Neural cell (in vitro differentiated cells): ENCODE measurements around the gene IGSF21.

ENCODE experiments used
- EP300 ChIP-seq: fragments of 450-650 bp; conservative IDR thresholded peaks from 2 replicates; pipeline ENCODE4 v1.6.1; 2014; ENCODE audit warnings: antibody characterized with exemption, mild to moderate bottlenecking, moderate library complexity; ENCODE audit not compliant: poor library complexity, severe bottlenecking
- TF ChIP-seq, protein P1 (sequence below): fragments of 450-650 bp; IDR thresholded peaks from 2 replicates; pipeline ENCODE4 v1.5.1; 2014; ENCODE audit warnings: antibody characterized with exemption, mild to moderate bottlenecking, moderate library complexity; ENCODE audit not compliant: poor library complexity, severe bottlenecking

DNA sequence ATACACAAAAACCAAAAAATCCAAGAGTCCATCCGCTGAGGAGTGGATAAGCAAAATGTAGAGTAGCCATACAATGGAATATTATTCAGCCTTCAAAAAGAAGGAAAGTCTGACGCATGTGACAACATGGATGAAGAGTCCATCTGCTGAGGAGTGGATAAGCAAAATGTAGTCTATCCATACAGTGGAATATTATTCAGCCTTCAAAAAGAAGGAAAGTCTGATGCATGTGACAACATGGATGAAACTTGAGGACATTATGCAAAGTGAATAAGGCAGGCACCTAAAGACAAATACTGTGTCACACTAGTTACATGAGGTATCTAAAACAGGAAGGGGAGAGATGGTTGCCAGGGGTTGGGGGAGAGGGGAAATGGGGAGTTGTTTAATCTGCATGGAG, 14.0 kb upstream of the IGSF21 start:
- no peak for TF ChIP-seq EP300
- TF ChIP-seq, protein P1, sequence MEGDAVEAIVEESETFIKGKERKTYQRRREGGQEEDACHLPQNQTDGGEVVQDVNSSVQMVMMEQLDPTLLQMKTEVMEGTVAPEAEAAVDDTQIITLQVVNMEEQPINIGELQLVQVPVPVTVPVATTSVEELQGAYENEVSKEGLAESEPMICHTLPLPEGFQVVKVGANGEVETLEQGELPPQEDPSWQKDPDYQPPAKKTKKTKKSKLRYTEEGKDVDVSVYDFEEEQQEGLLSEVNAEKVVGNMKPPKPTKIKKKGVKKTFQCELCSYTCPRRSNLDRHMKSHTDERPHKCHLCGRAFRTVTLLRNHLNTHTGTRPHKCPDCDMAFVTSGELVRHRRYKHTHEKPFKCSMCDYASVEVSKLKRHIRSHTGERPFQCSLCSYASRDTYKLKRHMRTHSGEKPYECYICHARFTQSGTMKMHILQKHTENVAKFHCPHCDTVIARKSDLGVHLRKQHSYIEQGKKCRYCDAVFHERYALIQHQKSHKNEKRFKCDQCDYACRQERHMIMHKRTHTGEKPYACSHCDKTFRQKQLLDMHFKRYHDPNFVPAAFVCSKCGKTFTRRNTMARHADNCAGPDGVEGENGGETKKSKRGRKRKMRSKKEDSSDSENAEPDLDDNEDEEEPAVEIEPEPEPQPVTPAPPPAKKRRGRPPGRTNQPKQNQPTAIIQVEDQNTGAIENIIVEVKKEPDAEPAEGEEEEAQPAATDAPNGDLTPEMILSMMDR: no peak
